B cell (primary cell): ENCODE measurements around the gene PRDM15. TPM values are rescaled to one million over a fixed set of nuclear protein-coding genes. Genes with fewer than 3 reads are reported as not detected.
A peak's percentile ranks its signal among the peaks of the same experiment; 100 is the strongest.

Source experiments
- ATAC-seq: fragments of 200-7000 bp; cut with Tn5 transposase; one replicate; pipeline ENCODE4 v1.10.0; 2021; ENCODE audit warnings: low read depth, mild to moderate bottlenecking, moderate number of reproducible peaks, moderate library complexity
- CTCF ChIA-PET: fragments of 350-600 bp; sonication (Branson Sonifier 250); formaldehyde crosslinking; loops from one replicate; lab custom pipeline; 2021; ENCODE audit warnings: antibody characterized with exemption, inconsistent platforms; lab: Charles Lee
- POLR2A ChIA-PET: fragments of 350-600 bp; sonication (Branson Sonifier 250); formaldehyde crosslinking; loops from one replicate; lab custom pipeline; 2021; ENCODE audit warnings: antibody characterized with exemption; lab: Charles Lee
- DNase-seq: peaks from one replicate; pipeline ENCODE4 v3.0.0; 2013
- H2AFZ ChIP-seq: 2 replicates; pipeline ENCODE4 v1.6.1; 2012; ENCODE audit warnings: mild to moderate bottlenecking, low read depth, low read length; ENCODE audit not compliant: insufficient read depth, poor library complexity, severe bottlenecking
- H3K27ac ChIP-seq, 2 donors: 1 replicate in 1 of 2; 2 replicates in 1 of 2; pipeline ENCODE4 v1.5.1; 2012 to 2013; ENCODE audit warnings: low read length in 2 of 2, mild to moderate bottlenecking in 2 of 2, moderate library complexity in 1 of 2
- H3K27me3 ChIP-seq, 4 experiments: fragments of 200-600 bp in 1 of 4; sonication (generic) in 1 of 4; replicated peaks in 1 of 4; 1 replicate in 2 of 4; 2 replicates in 2 of 4; pipeline versions ENCODE4 v1.6.1 to v1.7.0; 2013 to 2016; ENCODE audit warnings: low read length in 3 of 4, mild to moderate bottlenecking in 2 of 4, mixed read lengths in 1 of 4, moderate library complexity in 1 of 4; ENCODE audit not compliant: insufficient read depth in 4 of 4, control insufficient read depth in 3 of 4; ENCODE audit errors: control extremely low read depth in 1 of 4
- H3K36me3 ChIP-seq, 2 experiments: replicated peaks in 1 of 2; 1 replicate in 1 of 2; 2 replicates in 1 of 2; pipeline versions ENCODE4 v1.6.1 to v1.7.1; 2013; ENCODE audit warnings: low read length in 1 of 2; ENCODE audit not compliant: insufficient read depth in 2 of 2, control insufficient read depth in 1 of 2; ENCODE audit errors: control extremely low read depth in 1 of 2, extremely low read depth in 1 of 2
- H3K4me1 ChIP-seq, 2 donors: fragments of 200-600 bp in 1 of 2; sonication (generic) in 1 of 2; 1 replicate in 1 of 2; 2 replicates in 1 of 2; pipeline versions ENCODE4 v1.5.1 to v1.6.1; 2013 to 2017; ENCODE audit warnings: low read length in 2 of 2; ENCODE audit not compliant: control insufficient read depth in 2 of 2, insufficient read depth in 2 of 2
- H3K4me2 ChIP-seq: replicated peaks from 2 replicates; pipeline ENCODE3; 2012; ENCODE audit warnings: mild to moderate bottlenecking, low read depth, low read length; ENCODE audit not compliant: poor library complexity, severe bottlenecking
- H3K4me3 ChIP-seq, 5 experiments: fragments of 200-600 bp in 1 of 5; sonication (generic) in 1 of 5; 1 replicate in 3 of 5; 2 replicates in 2 of 5; pipeline versions ENCODE4 v1.5.1 to v1.7.0; 2011 to 2016; ENCODE audit warnings: low read length in 4 of 5, mild to moderate bottlenecking in 4 of 5, low read depth in 2 of 5, control low read depth in 1 of 5, moderate library complexity in 1 of 5; ENCODE audit not compliant: insufficient read depth in 1 of 5; ENCODE audit errors: control extremely low read depth in 1 of 5, extremely low read depth in 1 of 5
- H3K79me2 ChIP-seq: fragments of 200-600 bp; sonication (generic); one replicate; pipeline ENCODE4 v1.6.0; 2016; ENCODE audit warnings: low read length; ENCODE audit not compliant: control insufficient read depth, insufficient read depth
- H3K9ac ChIP-seq: fragments of 200-600 bp; sonication (generic); 2 replicates; pipeline ENCODE4 v1.6.1; 2017; ENCODE audit warnings: mild to moderate bottlenecking, low read length, moderate library complexity
- H3K9me3 ChIP-seq, 3 donors: one replicate each; pipeline versions ENCODE4 v1.6.1 to v1.7.1; 2013; ENCODE audit warnings: low read length in 2 of 3; ENCODE audit not compliant: control insufficient read depth in 2 of 3, insufficient read depth in 1 of 3; ENCODE audit errors: control extremely low read depth in 1 of 3
- H4K20me1 ChIP-seq: 2 replicates; pipeline ENCODE4 v1.6.0; 2012; ENCODE audit warnings: mild to moderate bottlenecking, low read length; ENCODE audit not compliant: insufficient read depth, control insufficient read depth, poor library complexity, severe bottlenecking
- H3K27ac Mint-ChIP-seq: one replicate; pipeline ENCODE4 v1.8.0; 2021; ENCODE audit warnings: mixed read lengths
- H3K27me3 Mint-ChIP-seq: one replicate; pipeline ENCODE4 v1.8.0; 2021; ENCODE audit warnings: mixed read lengths
- H3K4me1 Mint-ChIP-seq: one replicate; pipeline ENCODE4 v1.8.0; 2021; ENCODE audit warnings: mixed read lengths
- H3K4me3 Mint-ChIP-seq: one replicate; pipeline ENCODE4 v1.8.0; 2021; ENCODE audit warnings: mixed read lengths
- H3K9me3 Mint-ChIP-seq: one replicate; pipeline ENCODE4 v1.8.0; 2022; ENCODE audit warnings: mixed read lengths; ENCODE audit not compliant: insufficient read depth
- EZH2 ChIP-seq: IDR thresholded peaks from 2 replicates; pipeline ENCODE4 v1.6.1; 2012; ENCODE audit warnings: borderline replicate concordance, low read depth, mild to moderate bottlenecking, moderate library complexity, low read length; ENCODE audit not compliant: insufficient read depth, poor library complexity, severe bottlenecking
- WGBS: methylation state at CpG from one replicate; pipeline ENCODE4 v1.1.5; 2013; ENCODE audit warnings: missing lambda C conversion rate; ENCODE audit not compliant: insufficient coverage; 5-methylcytosine and 5-hydroxymethylcytosine counted together
- intact Hi-C: fragments of 100-400 bp; cut with micrococcal nuclease; formaldehyde crosslinking; loops from one replicate; pipeline ENCODE4 v1.10.0; 2022
- polyA minus RNA-seq: library from RNA; depleted of rRNA, polyadenylated mRNA; stranded (reverse); fragments of >200 nt; gene quantifications from 2 replicates; pipeline ENCODE4 v1.2.3, GENCODE V29; 2012
- polyA plus RNA-seq: library from polyadenylated mRNA; depleted of rRNA; stranded (reverse); fragments of >200 nt; gene quantifications from 2 replicates; pipeline ENCODE4 v1.2.3, GENCODE V29; 2012
- total RNA-seq, 2 donors: library from RNA; stranded (reverse); fragments of 120-200 nt in 1 of 2; gene quantifications; 1 replicate in 1 of 2; 2 replicates in 1 of 2; pipeline versions ENCODE4 v1.2.3 to v1.2.4, GENCODE V29; 2013 to 2022
- TF ChIP-seq, protein P1 (sequence below): fragments of 200-600 bp; IDR thresholded peaks from one replicate; pipeline ENCODE4 v1.8.0; 2022; ENCODE audit warnings: antibody characterized with exemption, mild to moderate bottlenecking

Gene PRDM15, protein sequence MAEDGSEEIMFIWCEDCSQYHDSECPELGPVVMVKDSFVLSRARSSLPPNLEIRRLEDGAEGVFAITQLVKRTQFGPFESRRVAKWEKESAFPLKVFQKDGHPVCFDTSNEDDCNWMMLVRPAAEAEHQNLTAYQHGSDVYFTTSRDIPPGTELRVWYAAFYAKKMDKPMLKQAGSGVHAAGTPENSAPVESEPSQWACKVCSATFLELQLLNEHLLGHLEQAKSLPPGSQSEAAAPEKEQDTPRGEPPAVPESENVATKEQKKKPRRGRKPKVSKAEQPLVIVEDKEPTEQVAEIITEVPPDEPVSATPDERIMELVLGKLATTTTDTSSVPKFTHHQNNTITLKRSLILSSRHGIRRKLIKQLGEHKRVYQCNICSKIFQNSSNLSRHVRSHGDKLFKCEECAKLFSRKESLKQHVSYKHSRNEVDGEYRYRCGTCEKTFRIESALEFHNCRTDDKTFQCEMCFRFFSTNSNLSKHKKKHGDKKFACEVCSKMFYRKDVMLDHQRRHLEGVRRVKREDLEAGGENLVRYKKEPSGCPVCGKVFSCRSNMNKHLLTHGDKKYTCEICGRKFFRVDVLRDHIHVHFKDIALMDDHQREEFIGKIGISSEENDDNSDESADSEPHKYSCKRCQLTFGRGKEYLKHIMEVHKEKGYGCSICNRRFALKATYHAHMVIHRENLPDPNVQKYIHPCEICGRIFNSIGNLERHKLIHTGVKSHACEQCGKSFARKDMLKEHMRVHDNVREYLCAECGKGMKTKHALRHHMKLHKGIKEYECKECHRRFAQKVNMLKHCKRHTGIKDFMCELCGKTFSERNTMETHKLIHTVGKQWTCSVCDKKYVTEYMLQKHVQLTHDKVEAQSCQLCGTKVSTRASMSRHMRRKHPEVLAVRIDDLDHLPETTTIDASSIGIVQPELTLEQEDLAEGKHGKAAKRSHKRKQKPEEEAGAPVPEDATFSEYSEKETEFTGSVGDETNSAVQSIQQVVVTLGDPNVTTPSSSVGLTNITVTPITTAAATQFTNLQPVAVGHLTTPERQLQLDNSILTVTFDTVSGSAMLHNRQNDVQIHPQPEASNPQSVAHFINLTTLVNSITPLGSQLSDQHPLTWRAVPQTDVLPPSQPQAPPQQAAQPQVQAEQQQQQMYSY
- 20.7 and 21.3 TPM in 2 replicates for total RNA-seq
- total RNA-seq (2013): 10.8 TPM
- polyA plus RNA-seq: 23.7 and 29.2 TPM in 2 replicates
- polyA minus RNA-seq: 18.9 and 25.3 TPM in 2 replicates

DNA sequence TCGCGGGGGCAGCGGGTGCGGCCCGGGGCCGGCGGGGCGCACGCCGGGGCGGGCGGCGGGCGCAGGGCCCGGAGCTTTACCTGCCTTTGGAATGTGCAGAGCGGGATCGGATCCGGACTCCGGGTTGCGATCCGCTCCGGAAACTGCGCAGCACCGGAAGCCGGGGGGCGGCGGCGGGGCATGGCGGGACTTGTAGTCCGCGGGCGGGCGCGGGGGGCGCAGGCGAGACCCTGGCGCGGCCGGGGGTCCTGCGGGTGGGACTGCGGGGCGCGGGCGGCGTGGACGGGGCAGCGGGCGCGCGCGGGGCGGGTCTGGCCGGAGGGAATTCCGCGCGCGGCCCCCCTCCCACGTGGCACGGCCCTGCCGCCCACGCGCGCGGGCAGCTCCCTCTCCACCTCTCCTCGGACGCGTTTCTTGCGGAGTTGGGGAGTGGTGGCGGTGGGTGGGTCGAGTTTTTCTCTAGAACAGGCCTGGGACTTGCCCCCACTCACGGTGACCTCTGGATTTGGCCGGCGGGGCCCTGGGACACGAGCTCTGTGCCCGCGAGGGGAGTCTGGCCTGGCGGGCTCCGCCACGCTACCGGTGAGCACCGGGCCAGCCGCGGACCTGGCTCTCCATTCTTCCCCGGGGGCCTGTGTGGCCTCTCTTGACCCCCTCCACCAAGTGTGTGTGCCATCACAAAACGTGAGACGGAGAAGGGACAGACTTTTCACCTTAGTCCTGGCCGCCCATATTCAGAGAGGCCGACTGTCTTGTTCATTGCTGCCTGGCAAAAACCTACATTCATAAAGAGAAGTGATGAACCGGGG, at the start of gene PRDM15:
Gene PRDM15, minus strand, starts transcription at position 155 of the 809 bp plus-strand sequence. CDS start 18,981 bp downstream, outside the sequence.
- no peaks in the 10 kb centered on the region for H3K9me3 Mint-ChIP-seq
- no peak for TF ChIP-seq EZH2
- TF ChIP-seq, protein P1, sequence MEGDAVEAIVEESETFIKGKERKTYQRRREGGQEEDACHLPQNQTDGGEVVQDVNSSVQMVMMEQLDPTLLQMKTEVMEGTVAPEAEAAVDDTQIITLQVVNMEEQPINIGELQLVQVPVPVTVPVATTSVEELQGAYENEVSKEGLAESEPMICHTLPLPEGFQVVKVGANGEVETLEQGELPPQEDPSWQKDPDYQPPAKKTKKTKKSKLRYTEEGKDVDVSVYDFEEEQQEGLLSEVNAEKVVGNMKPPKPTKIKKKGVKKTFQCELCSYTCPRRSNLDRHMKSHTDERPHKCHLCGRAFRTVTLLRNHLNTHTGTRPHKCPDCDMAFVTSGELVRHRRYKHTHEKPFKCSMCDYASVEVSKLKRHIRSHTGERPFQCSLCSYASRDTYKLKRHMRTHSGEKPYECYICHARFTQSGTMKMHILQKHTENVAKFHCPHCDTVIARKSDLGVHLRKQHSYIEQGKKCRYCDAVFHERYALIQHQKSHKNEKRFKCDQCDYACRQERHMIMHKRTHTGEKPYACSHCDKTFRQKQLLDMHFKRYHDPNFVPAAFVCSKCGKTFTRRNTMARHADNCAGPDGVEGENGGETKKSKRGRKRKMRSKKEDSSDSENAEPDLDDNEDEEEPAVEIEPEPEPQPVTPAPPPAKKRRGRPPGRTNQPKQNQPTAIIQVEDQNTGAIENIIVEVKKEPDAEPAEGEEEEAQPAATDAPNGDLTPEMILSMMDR: no peak

More for the DNA sequence above, at the start of gene PRDM15:
- Histone ChIP-seq H3K4me1 (peaks cover 13 to 21% of the 10 kb centered on the region in 2 donors), H3K27me3 (no peaks in the 10 kb centered on the region), H3K9me3 (no peaks in the 10 kb centered on the region), H2AFZ (peak within 1 kb of the TSS; percentile 89), H3K27ac (peak within 1 kb of the TSS; percentile 76 to 80), H3K9ac (peak within 1 kb of the TSS; percentile 91), H3K4me2 (peak within 1 kb of the TSS; percentile 98), H3K79me2 (peaks cover 42% of the 10 kb centered on the region), H4K20me1 (peaks cover 18% of the 10 kb centered on the region), H3K36me3 (no peaks in the 10 kb centered on the region), H3K4me3 (peak within 1 kb of the TSS; percentile 53 to 86 (median 81))
- H3K27ac Mint-ChIP-seq: peak within 1 kb of the TSS; percentile 97
- H3K4me1 Mint-ChIP-seq: peaks cover 35% of the 10 kb centered on the region
- DNase-seq (peak; percentile 83), ATAC-seq (peak; percentile 67)
- intact Hi-C loops: loop anchor here (1.0 to 2.0 kb wide), 5 partner anchors 47 to 353 kb away; partner anchors contain the start of gene ZBTB21
- H3K27me3 Mint-ChIP-seq: no peaks in the 10 kb centered on the region
- WGBS: 0% methylated on average over 60 of the region's 89 CpGs
- H3K4me3 Mint-ChIP-seq: peak within 1 kb of the TSS; percentile 94
- ChIA-PET POLR2A (interaction anchor here (0.6 to 0.9 kb wide), 3 partner anchors 16 to 1014 kb away, joined by 3 read pairs; partner anchors contain the start of gene NDUFV3), CTCF (interaction anchor here (0.9 to 2.3 kb wide), 5 partner anchors 16 to 238 kb away, joined by 3 to 16 read pairs (median 4); no protein-coding TSS in a partner anchor)
